Glomerular visceral epithelial cell (primary cell): ENCODE data around the gene RIPK1.

Experiments
- DNase-seq: peaks from one replicate; pipeline ENCODE4 v3.0.0-alpha.2; 2016; ENCODE audit errors: extremely low spot score

RIPK1 gene

DNA sequence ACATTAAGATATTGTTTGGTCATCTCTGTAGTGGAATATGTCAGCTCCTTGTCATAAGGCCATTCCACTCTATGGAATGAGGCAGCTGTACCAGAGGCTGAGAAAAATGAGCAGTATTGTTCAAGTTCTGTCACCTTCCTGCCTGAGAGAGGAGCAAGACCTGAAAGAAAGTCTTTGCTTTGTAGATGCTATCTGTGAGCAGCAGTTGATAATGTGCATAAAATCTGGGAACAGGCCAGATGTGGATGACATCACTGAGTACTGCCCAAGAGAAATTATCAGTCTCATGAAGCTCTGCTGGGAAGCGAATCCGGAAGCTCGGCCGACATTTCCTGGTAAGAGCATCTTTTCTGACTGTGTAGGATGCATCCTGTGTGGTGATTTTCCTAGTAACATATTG lies 16.8 kb downstream of the RIPK1 start:
- no peak for DNase-seq

DNA sequence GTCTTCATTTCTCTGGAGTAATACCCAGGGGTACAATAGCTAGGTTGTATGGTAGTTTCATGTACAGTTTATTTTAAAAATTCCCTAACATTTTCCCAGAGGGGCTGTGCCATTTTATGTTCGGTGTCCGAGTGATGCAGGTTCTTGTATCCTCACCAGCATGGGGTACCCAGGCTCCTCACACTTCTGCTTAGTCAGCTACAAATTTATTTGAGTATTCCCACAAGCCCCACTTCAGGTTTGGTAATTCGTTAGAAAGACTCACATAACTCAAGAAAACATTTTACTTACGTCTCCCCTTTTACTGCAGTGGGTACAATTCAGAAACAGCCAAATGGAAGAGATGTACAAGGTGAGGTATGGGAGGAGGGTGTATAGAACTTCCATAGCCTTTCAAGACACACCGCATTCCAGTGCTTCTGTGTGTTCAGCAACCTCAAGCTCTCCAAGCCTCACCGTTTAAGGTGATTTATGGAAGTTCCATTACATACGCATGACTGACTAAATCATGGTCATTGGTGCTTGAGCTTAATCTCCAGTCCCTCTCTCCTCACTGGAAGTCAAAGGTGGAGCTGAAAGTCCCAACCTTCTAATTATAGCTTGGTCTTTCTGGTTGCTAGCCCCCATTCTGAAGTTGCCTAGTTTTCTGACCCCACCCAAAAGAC lies 18.1 kb downstream of the RIPK1 start:
- DNase-seq, result no peak

DNA sequence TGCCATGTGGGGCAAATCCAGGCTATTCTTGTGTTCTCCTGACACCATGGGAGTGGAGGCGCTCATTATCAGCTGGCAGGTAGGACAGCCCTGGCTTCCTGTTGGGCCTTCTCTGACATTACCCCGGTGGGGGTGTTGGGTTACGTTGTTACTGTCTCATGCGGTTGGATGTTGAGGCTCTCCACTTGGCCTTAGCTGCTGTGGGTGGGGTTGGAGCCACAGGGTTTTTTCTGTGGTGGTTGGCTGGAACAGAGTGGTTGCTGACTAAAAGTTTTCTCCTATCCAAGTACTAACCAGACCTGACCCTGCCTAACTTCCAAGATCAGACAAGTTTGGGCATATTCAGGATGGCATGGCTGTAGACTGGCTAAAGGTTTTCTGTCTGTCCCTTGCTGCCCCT lies 20.2 kb downstream of the RIPK1 start:
- no peak for DNase-seq

DNA sequence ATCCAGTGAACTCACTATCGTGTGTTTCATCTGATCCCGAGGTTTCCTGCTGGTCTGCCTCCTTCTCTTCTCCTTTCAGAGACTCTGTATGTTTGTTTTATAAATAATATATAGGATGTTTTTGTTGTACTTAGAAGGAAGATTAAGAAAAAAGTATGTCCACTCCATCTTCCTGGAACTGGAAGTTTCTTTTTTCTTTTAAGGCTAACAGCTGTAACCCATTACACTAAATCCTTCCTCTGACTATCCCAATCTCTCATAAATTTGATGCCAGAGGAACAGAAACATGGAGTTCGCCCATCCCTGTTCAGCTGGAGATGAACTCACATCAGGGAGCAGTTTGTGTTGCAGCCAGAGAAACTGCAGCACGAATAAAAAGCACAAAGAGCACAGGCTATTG lies 20.7 kb downstream of the RIPK1 start:
- DNase-seq, result no peak

DNA sequence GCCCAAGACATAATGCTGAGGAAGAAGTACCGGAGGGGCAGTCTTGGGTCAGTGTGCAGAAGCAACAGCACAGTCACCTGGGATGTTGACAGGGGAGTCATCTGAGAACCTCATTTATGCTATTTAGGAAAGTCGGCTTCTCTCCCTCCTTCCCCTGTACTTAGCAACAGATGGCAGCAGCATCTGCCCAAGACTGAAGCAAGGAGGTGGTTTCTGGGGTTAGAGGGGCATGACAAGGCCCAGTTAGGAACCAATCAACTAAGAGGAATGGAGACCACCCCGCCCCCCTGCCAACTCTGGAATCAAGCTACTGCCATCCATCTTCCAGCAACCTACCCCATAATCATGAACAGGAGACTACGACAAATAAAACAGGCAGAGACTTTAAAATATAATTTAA lies 21.7 kb downstream of the RIPK1 start:
- no peak for DNase-seq

DNA sequence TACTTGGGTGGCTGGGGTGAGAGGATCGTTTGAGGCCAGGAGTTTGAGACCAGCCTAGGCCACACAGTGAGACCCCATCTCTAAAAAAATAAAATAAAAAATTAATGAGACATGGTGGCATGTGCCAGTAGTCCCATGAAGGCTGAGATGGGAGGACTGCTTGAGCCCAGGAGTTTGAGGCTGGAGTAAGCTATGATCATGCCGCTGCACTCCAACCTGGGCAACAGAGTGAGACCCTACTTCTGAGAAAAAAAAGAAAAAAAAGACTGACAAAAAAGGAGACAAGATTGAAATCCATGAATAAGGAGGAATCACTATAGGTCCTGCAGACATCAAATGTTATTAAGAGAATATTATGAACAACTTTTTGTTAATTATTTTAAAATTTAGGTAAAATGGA lies 26.5 kb downstream of the RIPK1 start:
- DNase-seq, result no peak

DNA sequence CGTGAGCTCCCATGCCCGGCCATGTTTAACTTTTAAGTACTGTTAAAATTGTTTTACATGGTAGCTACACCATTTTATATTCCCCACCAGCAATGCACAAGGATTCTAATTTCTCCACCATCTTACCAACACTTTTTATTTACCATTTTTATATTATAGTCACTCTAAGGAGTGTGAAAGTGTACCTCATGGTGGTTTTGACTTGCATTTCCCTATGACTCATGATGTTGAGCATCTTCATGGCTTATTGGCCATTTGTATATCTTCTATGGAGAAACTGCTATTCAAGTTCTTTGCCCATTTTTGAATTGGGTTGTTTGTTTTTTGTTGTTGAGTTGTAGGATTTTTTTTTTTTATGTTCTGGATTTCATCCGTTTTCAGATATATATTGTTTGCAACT lies 34.6 kb downstream of the RIPK1 start:
- DNase-seq, result no peak

DNA sequence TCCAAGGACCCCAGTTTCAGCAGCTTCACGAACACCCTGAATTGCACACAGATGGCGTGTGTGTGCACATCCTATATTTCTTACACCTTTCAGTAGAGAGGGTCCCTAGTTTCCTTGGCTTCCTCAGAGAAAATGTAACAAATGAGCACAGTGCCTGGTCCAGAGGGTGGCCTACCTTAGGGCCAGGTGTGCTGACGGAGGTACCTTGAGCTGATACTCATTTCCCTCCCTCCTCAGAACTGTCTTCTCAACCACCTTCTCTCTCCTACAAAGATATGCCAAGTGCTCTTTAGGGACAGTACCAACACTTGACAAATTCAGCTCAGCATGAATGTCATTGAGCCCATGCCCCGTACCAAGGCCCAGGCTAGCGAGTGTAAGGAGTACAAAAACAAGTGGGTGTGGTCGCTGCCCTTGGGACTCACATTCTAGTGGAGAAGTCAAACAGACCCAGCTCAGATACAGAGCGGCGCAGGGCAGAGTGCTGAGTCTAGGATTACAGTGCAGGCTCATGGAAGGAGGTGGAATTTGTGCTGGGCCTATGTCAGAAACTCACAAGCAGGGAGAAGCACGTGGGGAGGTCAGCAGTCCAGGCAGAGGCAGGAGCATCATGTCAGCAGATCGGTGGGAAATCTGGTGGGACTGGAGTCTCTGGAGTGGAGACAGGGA lies 40.6 kb downstream of the RIPK1 start:
- DNase-seq, result no peak

DNA sequence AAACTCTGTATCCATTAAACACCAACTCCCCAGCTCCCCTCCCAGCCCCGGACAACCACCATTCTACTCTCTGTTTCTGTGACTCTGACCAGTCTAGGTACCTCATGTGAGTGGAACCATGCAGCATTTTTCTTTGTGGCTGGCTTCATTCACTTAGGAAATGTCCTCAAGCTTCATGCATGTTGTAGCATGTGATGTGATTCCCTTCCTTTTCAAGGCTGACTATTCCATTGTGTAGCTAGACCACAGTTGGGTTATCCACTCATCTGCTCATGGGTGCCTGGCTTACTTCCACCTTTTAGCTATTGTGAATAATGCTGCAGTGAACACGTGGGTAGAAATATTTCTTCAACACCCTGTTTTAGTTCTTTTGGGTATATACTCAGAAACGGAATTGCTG lies 41.5 kb downstream of the RIPK1 start:
- no peak for DNase-seq

DNA sequence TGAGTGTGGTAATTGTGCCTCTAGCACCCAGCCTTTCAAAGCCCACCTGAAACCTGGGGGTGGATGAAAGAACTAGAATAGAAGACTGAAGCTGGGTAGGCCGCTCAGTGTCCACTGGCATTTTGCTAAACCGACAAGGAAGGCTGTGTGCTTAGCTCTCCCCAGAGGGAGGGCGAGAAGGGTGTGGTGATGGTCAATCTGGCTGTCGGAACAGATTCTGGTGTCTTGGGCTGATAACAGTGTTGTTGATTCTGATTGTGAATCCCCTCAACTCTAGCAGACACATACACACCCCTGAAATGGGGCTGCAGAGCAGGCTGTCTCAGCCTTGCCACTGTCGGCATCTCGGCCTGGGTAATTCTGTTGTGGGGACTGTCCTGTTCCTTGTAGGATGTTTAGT lies 46.1 kb downstream of the RIPK1 start:
- no peak for DNase-seq

DNA sequence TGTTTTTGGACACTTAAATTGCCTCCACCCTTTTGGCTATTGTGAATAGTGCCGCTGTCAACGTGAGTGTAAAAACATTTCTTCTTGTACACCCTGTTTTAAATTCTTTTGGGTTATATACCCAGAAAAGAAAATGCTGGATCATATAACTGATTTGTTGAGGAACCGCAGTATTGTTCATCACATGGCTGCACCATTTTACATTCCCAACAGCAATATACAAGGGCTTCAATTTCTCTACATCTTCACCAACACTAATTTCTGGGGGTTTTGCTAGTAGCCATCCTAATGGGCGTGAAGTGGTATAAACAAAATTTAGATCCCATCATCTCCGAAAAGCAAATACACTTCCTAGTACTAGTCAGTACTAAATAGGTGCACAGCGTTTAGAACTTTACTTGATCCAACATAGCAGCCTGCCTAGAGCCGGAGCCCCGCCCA lies 49.6 kb downstream of the RIPK1 start:
- DNase-seq, result no peak

DNA sequence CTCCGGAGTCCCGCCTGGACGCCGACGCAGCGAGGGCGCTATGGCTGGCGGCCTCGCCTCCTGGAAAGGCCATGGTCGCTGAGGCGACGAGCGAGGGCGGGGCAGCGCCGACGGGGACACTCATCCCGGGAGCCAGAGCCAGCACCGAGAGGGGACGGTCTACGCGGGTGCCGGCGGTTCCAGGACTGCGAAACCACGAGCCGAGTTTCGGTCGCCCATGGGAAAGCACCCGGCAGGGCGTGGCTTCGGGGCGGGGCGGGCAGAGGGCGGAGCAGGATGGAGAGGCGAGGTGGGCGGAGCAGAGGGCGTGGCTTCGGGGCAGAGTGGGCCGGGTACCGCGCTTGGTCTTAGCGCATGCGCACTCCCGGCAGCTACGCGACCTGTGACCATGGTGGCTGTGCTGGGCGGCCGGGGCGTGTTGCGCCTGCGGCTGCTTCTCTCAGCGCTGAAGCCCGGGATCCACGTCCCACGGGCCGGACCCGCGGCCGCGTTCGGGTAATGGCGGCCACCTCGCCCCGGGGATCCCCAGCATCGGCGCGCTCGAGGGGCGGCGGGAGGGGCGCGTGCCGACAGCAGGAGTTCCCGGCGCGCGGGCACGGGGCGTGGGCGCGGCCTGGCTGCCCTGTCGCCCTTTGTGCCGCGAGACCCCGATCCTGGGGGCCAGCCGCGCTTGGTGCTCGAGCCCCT lies 50.2 kb downstream of the RIPK1 start, which contains the start of gene BPHL:
Gene BPHL, plus strand, starts transcription at position 359 of the 687 bp plus-strand sequence. Its CDS starts 30 bp downstream, at position 389.
- peak; percentile 96 for DNase-seq

DNA sequence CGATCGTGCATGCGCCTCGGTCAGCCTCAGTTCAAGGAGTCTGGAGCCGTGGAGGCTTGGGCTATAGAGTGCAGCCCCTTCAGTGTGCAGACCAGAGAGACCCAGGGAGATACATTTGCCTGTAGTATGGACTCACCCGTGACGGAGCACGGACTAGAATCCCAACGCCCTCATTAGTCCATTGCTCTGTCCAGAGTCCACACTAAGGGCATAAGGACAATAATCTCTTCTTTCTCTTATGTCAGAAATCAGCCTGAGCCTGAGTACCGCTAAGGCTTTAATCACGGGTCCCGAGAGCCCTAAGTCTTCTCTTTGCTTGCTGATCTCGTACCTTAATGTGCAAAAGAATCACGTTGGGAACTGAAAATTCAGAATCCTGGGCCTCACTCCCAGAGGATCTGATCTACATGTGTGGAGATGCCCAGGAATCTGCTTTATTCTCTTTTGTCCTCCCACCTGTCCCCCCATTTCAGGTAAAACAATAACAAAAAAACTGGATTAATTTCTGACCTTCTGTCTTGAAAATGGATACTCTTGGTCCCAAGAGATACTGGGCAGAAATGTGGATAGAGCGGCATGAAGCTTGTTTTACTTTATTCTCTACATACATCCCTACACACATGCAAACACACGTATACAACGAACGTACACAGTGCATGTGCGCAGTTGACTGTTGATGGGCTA lies 50.9 kb downstream of the RIPK1 start:
- DNase-seq, result peak; percentile 37

DNA sequence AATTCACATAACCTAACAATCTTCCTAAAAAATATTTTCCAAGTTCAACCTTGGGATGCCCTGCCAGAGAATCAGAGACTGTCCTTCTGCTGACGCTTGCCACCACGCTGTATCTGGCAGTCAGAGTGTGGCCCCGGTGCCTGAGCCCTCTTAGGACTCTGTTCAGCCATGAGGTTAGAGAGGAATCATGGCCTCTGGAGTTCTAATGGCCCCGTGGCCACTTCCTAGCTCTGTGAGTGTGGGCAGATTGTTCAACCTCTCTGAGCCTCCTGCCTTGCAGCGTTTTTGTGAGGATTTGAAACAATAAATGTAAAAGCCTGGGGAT lies 52.4 kb downstream of the RIPK1 start:
- no peak for DNase-seq

DNA sequence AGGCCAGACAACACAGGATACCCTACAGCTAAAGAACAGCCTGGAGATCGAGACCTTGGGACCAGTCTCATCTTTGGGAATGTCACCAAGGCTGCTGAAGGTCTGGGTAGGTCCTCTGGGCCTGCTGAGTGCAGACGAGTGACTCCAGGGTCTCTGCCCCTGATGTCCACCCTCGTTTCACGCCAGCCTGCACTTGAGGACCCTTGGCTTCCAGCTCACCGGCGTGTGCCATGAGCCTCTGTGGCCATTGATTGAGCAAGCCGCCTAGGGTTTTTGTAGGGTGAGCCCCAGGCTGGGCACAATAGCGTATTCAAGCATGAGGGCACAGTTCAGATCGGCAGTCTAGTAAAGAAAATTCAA lies 54.5 kb downstream of the RIPK1 start:
- DNase-seq, result no peak

DNA sequence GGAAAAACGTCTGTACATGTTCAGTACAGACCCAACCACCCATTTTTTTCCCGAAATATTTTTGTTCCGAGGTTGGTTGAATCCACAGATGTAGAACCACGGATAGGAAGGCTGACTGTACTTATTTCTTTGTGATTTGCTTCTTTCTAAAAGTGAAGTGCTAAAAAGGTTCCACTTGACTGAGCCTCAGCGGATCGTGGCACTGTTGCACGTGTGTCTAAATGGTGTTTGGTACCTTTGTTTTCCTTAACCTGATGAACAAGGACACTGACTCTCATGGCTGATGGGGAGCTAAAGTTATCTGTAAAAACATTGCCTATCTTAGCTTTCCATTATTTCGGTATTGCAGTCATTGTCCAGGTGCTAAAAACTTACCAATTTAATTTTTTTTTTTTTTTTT lies 56.4 kb downstream of the RIPK1 start:
- no peak for DNase-seq

DNA sequence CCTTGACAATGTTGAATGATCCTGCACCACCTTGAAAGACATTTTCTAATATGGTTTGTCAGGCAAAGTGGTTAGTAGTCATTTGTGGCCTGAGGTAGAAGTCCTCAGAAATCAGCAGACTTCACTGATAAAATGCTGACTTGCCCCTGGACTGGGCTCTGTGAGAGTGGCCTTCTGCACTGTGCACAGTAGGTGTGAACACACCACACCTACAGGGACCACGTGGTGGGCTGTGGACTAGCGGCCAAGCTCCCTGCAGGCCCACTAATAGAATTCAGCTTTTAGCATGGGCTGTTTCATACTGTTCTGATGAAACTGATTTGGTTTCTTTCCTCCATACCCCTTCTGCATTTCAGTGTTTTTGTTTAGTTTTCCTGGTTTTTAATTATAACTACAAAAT lies 57.5 kb downstream of the RIPK1 start:
- DNase-seq, result no peak

DNA sequence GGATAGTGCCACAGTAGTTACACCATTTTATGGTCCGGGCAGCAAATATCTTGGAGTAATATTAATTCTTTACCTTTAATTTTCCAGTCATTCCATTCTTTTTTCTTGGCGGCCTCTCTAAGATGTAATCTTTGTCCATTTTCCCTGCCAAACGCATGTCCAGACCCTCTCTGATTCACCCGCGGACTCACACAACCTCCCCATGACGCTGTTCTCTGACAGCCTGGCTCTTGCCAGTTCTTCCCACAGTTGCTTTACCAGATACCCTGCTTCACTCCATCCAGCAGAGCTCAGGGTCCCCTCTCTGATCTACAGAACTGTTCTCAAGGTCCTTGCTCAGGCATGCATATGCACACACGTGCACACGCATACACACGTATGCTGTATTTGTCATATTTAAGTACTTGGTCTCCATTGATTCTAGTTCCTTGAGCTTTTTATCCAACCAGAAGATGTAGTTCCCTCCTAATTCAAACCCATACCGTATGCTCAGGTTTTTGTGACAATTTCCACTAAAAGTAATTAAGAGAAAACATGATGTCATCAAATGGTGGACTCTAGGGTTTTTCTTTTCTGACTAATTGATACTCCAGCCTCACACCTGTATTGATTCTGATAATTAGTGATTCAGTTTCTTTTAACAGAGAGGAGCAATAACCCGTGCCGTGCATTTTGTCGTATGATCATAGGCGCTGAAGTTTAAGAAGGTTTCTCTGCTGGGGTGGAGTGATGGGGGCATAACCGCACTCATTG lies 60.2 kb downstream of the RIPK1 start:
- no peak for DNase-seq

DNA sequence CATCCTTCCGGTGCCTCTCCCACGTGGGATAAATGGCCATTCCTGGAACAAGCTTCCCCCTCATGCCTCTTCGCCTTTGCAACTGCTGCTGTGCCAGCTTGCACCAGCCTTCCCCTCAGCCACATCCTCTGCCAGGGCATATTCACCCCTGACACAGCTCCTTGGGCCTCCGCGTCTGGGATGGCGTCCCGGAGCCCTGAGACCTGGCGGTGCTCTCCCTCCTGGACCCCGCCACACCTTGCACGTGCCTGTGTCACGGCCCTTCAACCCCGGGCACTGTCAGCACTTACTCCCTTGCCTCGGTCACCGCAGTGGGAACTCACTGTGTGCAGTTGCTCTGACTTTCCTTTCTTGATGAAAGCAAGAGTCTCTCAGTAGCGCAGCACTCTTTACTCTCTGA lies 63.4 kb downstream of the RIPK1 start:
- no peak for DNase-seq

DNA sequence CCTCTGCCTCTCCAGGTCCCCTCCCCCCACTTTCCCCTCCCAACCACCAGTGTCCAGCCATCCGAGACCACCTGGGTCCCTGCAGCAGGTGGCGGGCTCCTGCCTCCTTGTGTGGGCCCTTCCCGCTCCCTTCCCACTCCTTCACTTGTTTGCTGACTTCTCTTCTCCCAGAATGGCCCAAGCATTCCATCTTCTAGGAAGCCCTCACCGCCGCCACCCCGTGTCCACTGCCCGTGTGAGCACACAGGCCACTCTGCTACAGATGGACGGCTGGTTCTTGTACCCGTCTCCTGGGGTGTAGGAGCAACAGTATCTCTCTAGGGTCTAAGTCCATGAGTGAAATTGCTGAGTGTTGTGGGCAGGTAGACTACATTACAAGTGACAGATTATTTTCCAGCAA lies 65.2 kb downstream of the RIPK1 start:
- no peak for DNase-seq

DNA sequence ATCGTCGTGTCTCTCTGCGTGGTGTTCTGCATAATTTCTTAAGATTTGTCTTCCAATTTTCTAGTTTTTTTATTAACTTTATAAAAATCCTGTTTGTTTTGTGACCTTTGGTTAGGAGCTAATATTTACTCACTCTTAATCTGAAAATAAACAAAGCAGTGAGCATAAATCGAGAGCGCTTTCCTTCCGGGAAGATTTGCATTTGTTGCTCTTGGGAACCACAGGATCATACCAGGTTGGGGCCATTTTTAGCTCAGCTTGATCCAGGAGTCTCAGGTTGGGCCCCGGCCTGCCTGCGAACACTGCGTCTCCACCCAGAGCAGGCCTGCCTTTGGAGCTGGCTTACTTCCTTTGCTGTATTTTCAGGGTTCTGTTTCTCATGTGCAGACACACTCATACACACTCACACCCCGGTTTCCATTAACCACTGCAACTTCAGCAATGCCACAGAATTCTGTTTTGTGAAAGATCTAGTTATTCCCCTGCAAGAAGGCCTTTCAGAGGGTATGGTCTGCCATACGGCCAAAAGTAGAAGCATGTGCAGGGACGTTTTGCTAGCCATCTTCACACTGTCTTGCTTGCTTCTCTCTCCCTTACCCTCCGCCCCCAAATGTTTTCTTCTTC lies 67.5 kb downstream of the RIPK1 start:
- no peak for DNase-seq
